NCI-H1436 (cell line): Measurements from ENCODE around the gene KREMEN1.
"Not testable (repeated sequence)": the region's sequence is repeated elsewhere in the genome, so short reads cannot be mapped to it uniquely, and the experiment has no call there.

Source experiments
- DNase-seq: peaks from one replicate; lab custom pipeline; 2025; lab: John Stamatoyannopoulos, UW

Gene KREMEN1, protein sequence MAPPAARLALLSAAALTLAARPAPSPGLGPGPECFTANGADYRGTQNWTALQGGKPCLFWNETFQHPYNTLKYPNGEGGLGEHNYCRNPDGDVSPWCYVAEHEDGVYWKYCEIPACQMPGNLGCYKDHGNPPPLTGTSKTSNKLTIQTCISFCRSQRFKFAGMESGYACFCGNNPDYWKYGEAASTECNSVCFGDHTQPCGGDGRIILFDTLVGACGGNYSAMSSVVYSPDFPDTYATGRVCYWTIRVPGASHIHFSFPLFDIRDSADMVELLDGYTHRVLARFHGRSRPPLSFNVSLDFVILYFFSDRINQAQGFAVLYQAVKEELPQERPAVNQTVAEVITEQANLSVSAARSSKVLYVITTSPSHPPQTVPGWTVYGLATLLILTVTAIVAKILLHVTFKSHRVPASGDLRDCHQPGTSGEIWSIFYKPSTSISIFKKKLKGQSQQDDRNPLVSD

DNA sequence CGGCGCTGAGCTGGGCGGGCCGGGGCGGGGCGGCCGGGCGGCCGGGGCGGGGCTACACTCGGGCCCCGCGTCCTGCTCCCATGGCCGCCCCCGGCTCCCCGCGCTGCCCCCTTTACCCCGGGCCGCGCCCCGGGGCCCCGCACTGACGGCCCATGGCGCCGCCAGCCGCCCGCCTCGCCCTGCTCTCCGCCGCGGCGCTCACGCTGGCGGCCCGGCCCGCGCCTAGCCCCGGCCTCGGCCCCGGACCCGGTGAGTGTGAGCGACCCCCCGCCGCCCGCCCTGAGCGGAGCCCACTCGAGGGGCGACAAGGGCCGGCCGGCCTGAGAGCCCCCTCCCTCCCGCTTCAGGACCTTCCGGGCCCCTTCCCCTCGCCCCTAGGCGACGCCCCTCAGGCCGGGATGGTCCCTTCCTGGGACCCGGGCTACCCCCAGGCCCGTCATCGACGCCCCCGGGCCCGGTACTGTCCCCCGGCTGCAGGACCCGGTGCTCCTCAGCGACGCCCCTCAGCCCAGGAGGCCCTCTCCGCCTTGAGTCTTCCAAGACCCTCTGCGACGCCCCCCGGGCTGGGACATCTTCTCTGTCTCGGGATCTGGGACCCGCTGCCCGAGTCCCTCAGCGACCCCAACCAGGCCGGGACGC lies at the start of gene KREMEN1:
Gene KREMEN1 (plus strand): TSS at position 57 of the 639 bp plus-strand sequence. CDS start 96 bp downstream, at position 153.
- no peak for DNase-seq

DNA sequence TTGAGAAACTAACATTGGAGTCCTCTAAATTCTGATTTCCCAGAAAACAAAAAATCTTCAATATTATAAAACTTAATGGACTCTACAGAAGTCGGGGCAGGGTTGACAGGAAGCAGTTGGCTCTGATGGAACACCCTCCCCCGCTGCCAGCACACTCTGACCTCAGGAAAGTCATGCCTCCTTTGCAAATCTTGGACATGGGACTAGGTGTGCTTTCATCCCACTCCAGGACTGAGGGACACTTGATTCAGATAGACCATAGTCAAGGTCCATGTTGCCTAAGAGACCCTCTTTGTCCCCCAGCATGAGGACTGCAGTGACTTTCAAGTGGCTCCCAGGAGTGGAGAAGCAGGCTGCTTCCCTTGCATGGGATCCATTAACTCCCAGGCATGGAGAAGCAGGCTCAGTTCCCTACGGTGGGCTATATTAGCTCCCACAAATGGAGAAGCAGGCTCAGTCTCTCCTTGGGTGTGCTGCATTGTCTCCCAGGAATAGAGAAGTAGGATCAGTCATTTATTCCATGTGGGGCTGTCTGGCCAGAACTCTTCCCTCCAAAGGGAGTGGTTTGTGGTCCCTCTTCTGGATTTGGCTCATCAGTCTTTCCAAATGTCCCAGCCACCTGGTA lies 49.6 kb upstream of the KREMEN1 start:
- no peak for DNase-seq

DNA sequence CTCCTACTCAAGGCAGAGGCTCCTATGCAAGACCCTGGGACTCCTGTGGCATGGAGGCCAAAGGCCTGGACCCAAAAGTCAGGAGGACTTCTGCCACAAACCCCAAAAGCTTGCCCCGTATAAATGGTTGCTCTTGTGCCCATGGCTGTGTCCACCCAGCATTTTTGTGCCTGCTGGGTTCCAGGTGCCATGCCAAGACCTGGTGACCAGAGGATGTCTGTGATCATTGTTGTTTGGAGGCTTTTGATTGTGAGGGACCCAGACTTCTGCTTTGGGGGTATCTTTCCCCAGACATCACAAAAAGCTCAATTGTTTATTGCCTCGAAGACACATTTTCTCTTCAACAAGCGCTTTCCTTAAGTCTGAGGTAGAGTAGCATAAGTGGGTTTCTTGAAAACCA lies 46.3 kb upstream of the KREMEN1 start:
- DNase-seq, result no peak

DNA sequence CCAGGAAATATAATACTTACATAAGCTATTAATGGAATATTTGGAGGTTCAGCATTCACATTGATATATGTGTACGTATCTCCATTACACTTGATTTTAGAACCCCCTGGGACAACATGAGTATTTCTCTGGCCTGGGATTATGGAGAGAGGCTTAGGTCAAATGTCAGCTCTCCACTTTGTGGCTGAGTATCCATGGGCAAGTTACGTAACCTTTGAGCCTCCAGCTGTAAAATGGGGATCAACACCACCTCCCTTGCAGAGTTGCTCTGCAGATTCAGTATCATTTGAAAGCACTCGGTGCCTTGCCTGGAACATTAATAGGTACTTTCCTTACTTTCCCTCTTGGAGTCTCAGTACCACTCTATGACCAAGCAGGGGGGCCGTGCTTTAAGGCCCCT lies 44.4 kb upstream of the KREMEN1 start:
- DNase-seq, result no peak

DNA sequence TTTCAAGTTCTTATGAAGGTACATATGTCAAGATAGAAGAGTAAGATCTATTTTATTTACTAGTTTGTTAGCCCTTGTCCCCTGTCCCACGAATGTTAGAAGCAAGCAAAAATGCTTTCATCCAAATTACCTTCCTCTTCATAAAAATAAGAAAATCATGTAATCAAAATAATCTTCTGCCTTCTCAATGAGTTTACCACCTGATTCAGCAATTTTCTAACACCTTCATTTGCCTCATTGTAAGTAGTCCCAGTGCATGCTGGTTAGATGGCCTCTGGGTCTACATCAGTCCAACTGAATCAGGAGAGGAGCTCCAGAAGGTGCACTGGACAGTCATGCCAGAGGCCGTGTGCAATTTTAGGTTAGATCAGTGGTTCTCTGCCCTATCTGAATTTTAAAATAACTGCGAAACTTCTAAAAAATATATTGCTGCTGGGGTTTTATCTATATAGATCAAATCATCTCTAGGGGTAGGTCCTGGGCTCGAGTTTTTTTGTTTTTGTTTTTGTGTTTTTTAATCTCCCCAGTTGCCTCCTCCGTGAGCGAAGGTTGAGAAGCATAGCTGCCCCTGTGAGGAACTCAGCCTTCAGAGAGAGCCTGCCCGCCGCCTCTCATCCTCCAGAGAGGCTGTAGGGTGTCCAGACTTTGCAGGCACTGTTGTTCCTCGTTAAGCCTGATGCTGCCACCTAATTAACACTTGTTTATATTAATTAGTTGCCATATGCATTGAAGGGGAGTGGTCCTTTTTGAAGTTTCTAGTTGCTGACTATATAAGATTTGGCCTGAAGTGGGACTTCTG lies 43.4 kb upstream of the KREMEN1 start:
- no peak for DNase-seq

DNA sequence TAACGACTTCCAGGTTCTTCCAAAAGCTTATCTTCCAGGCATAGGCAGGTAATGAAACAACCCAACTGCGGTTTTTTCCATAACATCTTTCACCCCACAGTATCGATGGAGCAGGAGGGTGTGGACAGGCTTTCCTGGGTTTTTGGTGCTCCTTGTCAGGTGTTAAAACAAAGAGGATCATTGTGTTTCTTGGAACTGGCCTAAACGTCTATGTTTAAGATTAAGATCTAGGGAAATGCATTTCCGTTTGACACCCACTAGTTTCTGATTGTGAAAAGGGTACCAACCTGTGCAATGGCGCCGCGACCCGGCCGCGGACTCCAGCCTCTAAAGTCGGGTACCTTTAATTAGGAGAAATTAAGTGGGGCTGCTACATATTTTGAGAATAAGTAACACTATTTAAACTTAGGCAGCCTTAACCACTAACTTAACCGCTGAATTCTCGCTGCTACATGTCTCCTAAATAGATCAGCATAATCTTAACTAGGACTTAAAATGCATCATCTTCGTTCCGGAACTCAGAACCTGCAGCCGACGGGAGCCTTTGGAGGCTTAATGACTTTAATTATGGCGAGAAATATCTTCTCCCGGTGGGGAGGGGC lies 42.7 kb upstream of the KREMEN1 start:
- no peak for DNase-seq

DNA sequence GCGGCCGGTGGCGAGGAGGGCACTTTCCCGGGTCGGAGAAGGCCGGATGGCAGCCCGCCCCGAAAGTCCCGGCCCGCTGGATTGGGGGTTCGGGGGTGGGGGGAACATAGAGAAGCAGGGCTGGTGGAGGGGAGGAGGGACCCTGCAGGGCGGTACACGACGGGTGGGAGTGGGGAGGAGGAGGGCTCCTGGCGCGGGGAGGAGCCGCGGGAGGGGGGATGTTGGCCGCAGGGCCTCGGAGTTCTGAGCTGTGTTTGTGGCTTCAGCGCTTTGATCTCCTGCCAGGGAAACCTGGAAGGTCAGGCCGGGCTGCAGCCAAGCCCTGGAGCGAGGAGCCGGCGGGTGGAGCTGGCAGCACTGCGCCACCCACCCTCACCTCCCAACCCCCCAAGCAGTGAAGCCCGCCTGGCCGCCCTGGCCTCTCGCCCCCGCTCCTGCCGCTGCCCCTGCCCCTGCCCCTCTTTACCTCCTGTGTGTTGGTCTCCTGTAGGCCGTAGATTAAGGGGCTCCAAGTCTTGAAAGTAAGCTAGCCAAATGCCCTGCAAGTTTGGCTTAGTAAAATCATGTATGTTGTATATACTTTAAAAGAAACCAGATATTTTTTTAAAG lies 42.1 kb upstream of the KREMEN1 start:
- DNase-seq, result no peak

DNA sequence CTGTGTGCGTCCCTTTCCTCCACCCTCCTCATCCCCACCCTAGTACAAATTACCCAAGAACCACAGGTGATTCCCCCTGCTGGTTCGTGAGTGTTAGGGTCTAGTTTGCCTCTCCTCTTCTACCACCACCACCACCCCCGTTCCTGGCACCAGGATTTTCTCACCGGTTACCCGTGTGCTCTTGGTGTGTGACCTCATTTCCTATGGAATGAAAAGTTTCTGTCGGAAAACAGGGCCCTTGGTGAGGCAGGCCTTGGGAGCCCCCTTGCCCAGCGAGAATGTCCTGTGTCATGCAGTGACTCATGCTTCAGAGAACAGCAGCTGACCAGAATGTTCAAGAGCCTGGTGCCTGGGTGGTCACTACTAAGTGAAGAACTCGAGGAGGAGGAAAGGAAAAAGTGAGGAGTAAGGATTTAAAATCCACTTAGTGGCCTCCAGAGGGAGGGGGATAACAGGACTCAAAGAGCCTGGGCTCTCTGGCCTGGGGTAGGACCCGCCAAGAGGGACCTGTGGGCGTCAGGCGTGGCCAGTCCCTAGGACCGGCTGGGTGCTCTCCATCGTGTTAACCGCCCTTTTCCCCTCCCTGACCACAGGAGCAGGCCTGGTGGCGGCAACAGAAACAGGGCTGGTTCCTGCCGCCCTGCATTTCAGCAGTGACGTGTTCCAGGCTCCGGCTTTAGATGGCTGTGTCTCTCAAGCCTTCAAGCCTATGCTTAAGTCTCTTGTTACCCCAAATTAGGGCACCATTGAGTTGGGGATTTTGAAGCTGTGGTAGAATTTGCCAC lies 41.4 kb upstream of the KREMEN1 start:
- DNase-seq, result no peak

DNA sequence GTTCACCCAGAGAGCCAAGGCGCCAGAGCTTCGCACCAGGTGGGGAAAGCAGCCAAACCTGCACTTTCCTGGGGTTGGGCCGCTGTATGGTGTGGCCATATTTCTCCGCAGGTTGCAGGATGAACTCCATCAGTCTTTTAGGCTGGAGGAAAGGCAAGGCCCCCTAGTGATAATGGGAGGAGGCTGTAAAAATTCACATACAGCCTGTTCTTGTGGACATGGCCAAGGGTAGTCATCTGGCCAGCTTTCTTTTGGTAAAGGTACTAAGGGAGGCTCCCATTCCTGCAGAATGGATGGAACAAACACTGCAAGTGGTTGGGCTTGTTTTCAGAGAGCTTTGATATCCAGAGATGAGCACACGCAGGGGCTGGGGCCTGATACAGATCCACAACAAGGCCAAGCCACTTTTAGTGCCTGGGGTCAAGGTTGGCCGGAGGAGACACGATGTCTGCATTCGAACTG lies 40.8 kb upstream of the KREMEN1 start:
- no peak for DNase-seq

DNA sequence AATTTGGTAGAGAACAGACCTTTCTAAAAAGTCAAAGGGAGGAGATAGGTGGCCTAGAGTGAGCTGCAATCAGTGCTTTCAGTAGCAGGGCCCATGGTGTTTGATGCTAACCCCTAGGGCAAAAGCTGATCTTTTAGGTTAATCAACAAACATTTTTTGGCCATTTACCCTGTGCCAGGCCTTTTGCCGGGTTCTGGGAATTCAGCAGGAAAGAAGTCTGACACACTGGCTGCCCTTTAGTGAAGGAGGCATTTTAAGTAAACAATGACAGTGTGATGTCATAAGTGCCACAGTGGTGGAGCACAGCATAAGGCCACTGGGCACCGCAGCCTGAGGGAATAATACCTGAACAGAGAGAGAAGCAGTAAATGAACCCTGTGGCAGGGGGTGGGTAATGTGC lies 40.3 kb upstream of the KREMEN1 start:
- no peak for DNase-seq

DNA sequence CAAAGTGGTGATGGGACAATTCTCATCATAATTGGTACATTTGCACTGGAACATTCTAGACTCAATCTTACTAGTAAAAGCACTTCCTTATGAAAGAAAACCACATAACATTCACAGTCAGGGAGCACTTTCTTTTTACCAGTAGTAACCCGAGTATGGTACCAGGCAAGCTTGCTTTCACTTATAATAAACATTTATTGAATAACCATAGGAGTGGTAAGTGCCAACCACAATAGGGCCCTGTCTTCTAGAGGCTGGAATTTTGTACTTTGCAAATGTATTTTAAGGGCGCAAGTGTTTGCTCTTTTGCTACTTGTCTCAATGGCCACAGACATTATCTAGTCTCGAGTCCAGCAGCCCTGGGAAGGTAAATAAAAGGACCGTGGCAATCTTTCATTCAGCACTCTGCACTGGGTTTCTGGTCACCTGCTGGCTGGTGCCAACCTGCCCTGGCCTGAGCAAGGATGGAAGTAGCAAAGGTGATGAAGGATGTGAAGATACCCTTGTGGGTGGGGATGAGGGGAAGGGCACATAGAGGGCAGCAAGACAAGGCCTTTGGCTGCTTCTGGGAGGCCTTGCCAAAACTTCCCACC lies 35.4 kb upstream of the KREMEN1 start:
- DNase-seq, result no peak

DNA sequence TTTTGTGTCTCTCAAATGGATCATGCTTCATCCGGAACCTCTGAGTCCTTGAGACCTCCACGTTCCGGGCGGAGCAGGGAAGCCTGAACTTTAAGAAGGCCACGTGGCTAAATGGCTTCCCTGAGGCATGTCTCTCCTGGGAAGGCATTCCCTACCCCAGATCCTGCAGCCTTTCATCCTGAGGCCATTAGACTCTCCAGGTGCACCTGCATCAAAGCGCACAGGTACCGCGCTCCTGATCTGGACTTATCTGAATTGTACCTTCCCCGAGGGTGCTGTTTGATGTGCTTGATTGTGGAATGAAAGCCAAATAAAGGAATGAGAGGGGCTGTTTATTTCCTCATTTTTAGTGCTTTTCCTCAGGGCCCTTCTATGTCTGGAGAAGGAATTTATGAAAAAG lies 33.7 kb upstream of the KREMEN1 start:
- DNase-seq, result no peak

DNA sequence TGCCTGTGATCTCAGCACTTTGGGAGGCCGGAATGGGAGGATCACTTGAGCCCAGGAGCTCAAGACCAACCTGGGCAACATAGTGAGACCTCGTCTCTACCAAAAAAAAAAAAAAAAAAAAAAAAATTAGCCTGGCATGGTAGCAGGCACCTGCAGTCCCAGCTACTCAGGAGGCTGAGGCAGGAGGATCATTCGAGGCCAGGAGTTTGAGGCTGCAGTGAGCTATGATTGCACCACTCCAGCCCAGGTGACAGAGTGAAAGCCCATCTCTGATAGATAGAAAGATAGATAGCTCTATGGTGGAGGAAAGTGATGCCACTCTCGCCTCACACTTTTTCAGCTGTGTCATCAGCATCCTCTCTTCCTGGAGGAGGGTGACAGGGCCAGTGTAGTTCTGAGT lies 33.2 kb upstream of the KREMEN1 start:
- not testable (repeated sequence) for DNase-seq

DNA sequence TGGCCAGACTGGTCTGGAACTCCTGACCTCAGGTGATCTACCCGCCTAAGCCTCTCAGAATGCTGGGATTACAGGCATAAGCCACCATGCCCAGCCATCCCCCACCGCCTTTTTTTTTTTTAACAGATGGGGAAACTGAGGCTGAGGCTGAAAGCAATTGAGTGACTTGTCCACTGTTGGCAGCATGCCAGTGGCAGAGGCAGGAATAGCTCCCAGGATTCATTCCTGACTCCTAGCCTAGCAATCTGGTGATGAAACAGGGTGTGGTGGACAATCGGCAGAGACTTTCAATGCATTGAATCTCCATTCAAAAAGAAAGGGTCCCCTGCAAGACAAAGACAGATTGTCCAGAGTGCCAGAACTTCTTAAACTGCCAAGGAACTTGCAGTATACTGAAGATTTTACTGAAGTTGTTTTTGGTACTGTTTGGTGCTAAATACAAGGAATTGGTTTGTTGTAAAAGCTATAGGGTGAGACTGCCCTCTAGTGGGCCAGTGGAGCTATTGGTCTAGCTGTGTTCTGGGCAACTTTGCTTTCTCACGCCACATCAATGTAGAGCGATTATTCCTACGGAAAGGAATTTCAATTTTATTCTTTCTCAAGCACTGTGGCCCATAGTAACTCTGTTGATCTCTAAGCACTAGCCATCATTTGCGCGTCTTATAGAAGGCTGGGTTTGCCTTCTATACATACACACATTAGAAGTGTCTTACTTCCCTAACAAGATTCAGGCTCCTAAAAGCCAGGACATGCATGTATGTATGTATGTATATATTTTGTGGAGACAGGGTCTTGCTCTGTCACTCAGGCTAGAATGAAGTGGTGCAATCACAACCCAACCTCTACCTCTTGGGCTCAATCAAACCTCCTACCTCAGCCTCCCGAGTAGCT lies 32.2 kb upstream of the KREMEN1 start:
- peak; percentile 52 for DNase-seq

DNA sequence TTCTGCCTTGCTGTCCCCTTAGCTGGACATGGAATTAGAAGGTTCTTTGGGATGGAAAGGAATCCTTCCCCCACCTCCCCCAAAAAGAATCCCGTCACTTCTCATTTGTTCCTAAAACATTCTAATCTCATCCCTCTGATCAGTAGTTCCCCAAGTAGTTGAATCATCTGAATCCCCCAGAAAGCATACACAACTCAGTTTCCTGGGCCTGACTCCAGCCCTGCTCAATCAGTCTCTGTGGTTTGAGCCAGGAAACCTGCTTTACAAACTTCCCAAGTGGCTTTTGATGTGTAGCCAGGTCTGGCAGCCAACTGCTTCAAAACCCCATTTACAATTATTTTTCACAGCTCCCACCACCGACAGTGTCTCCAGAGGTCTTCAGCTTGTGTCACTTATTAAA lies 31.4 kb upstream of the KREMEN1 start:
- DNase-seq, result no peak

DNA sequence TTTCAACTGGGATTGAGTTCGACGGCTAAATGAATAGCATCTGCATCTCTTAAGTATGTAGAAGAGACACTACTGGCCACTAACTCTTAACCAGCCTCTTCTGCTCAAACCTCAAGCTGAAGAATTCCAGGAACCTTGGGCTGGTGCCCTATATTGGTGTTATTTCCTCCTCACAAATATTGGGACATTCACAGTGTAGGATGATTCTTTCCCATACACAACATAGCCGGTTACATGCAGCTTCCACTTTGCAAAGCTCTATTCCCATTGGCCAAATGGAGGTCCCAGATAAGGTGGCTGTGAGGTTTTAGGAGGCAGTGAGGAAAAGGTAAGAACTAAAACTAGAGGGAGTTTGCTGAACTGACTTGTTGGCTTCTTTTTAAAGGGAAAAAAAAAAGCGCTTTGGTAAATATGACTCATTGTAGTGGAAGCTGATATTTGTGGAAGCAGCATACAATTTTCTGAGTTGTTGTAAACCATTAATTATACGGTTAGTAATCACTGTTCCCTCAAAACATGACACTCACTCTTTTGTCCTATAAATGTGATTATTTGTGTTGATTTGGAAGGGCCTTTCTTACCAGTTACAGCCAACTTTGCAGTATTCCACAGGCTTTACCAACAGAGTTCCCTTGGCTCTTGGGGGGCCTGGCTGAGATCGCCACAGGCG lies 28.8 kb upstream of the KREMEN1 start:
- DNase-seq, result no peak

DNA sequence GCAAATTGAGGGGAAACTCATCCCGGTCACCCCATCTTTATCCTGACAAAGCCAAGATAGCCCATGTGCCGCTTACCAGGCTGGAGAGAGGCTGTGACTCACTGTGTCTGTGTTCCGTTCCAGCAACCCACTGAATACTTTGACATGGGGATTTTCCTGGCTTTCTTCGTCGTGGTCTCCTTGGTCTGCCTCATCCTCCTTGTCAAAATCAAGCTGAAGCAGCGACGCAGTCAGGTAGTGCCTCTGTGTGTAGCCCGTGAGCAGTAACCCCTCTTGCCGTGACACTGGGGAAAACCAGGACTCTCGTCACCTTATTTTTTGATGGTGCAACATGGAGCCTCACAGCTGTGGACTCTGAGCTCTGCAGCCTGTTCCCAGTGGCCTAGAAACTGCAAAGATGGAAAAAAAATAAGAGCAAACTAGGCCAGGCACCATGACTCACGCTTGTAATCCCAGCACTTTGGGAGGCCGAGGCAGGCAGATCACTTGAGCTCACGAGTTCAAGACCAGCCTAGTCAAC lies 28.1 kb upstream of the KREMEN1 start:
- no peak for DNase-seq
